ENCODE data around the gene CNTN4. TPM values are rescaled to one million over a fixed set of nuclear protein-coding genes. Genes with fewer than 3 reads are reported as not detected.
"Not testable (repeated sequence)": the region's sequence is repeated elsewhere in the genome, so short reads cannot be mapped to it uniquely, and the experiment has no call there.

Gene CNTN4
- total and polyA plus RNA-seq, 5 experiments from 2014 or later: not detected

GRCh38 chr3:2523281-2523836 is 424.7 kb downstream of the CNTN4 start:
- Mint-ChIP-seq H3K4me1 (no peaks in the 10 kb centered on the region), H3K4me3 (no peak overlapping the region), H3K36me3 (no peaks in the 10 kb centered on the region), H3K27me3 (no peaks in the 10 kb centered on the region), H3K9me3 (peaks cover 0 to 8% (median 0%) of the 10 kb centered on the region in 9 donors), H3K27ac (no peak overlapping the region)
- DNase-seq (no peak), ATAC-seq (no peak)
- POLR2A ChIA-PET: no interaction called here

- Mint-ChIP-seq H3K36me3 (no peaks in the 10 kb centered on the region), H3K27ac (no peak overlapping the region), H3K27me3 (no peaks in the 10 kb centered on the region), H3K4me3 (no peak overlapping the region), H3K9me3 (peaks cover 0 to 3% (median 0%) of the 10 kb centered on the region in 9 donors), H3K4me1 (no peaks in the 10 kb centered on the region)
- DNase-seq (no peak), ATAC-seq (no peak)
- POLR2A ChIA-PET: no interaction called here
Observed at GRCh38 chr3:2525968-2526367, 427.3 kb downstream of the CNTN4 start.

GRCh38 chr3:2526926-2527325 is 428.3 kb downstream of the CNTN4 start:
- POLR2A ChIA-PET: no interaction called here
- no peaks in the 10 kb centered on the region for H3K4me1 Mint-ChIP-seq
- no peak overlapping the region for H3K4me3 Mint-ChIP-seq
- H3K9me3 Mint-ChIP-seq: peaks cover 0 to 7% (median 0%) of the 10 kb centered on the region in 9 donors
- ATAC-seq: no peak
- H3K27ac Mint-ChIP-seq: no peak overlapping the region
- no peaks in the 10 kb centered on the region for H3K27me3 Mint-ChIP-seq
- no peak for DNase-seq
- H3K36me3 Mint-ChIP-seq: no peaks in the 10 kb centered on the region

- H3K4me1 Mint-ChIP-seq, H3K36me3 Mint-ChIP-seq, POLR2A ChIA-PET, H3K27me3 Mint-ChIP-seq, ATAC-seq, DNase-seq, H3K9me3 Mint-ChIP-seq, H3K4me3 Mint-ChIP-seq, H3K27ac Mint-ChIP-seq: not testable (repeated sequence)
Observed at GRCh38 chr3:2527328-2527727, 428.7 kb downstream of the CNTN4 start.

GRCh38 chr3:2534767-2535166 is 436.1 kb downstream of the CNTN4 start:
- DNase-seq, H3K36me3 Mint-ChIP-seq, H3K27me3 Mint-ChIP-seq, POLR2A ChIA-PET, H3K27ac Mint-ChIP-seq, H3K4me1 Mint-ChIP-seq, ATAC-seq, H3K4me3 Mint-ChIP-seq: not testable (repeated sequence)
- H3K9me3 Mint-ChIP-seq: peaks cover 0 to 14% (median 2%) of the 10 kb centered on the region in 9 donors

GRCh38 chr3:2535206-2535605 is 436.5 kb downstream of the CNTN4 start:
- DNase-seq: no peak
- Mint-ChIP-seq H3K27me3 (peaks cover 0 to 12% (median 0%) of the 10 kb centered on the region in 5 donors), H3K4me1 (no peaks in the 10 kb centered on the region), H3K9me3 (peaks cover 0 to 14% (median 2%) of the 10 kb centered on the region in 9 donors), H3K36me3 (no peaks in the 10 kb centered on the region), H3K4me3 (no peak overlapping the region), H3K27ac (no peak overlapping the region)
- POLR2A ChIA-PET: no interaction called here
- no peak for ATAC-seq

GRCh38 chr3:2536575-2536974 is 437.9 kb downstream of the CNTN4 start:
- DNase-seq: no peak
- Mint-ChIP-seq H3K27me3 (peaks cover 0 to 12% (median 0%) of the 10 kb centered on the region in 5 donors), H3K4me1 (no peaks in the 10 kb centered on the region), H3K27ac (no peak overlapping the region), H3K4me3 (no peak overlapping the region), H3K36me3 (no peaks in the 10 kb centered on the region), H3K9me3 (peaks cover 0 to 14% (median 2%) of the 10 kb centered on the region in 9 donors)
- POLR2A ChIA-PET: no interaction called here
- no peak for ATAC-seq

GRCh38 chr3:2540115-2540514 is 441.4 kb downstream of the CNTN4 start:
- Mint-ChIP-seq H3K27ac (no peak overlapping the region), H3K9me3 (peaks cover 0 to 7% (median under 1%) of the 10 kb centered on the region in 9 donors), H3K4me3 (no peak overlapping the region), H3K36me3 (no peaks in the 10 kb centered on the region), H3K4me1 (peaks cover 0 to 6% (median 1%) of the 10 kb centered on the region in 4 donors), H3K27me3 (peaks cover 0 to 12% (median 0%) of the 10 kb centered on the region in 5 donors)
- no peak for ATAC-seq
- POLR2A ChIA-PET: no interaction called here
- no peak for DNase-seq

GRCh38 chr3:2543247-2543646 is 444.6 kb downstream of the CNTN4 start:
- H3K36me3 Mint-ChIP-seq: no peaks in the 10 kb centered on the region
- POLR2A ChIA-PET: no interaction called here
- no peak overlapping the region for H3K27ac Mint-ChIP-seq
- H3K9me3 Mint-ChIP-seq: peaks cover 0 to 18% (median 2%) of the 10 kb centered on the region in 9 donors
- ATAC-seq: no peak
- peaks cover 0 to 12% (median 0%) of the 10 kb centered on the region in 5 donors for H3K27me3 Mint-ChIP-seq
- peaks cover 0 to 6% (median 1%) of the 10 kb centered on the region in 4 donors for H3K4me1 Mint-ChIP-seq
- H3K4me3 Mint-ChIP-seq: no peak overlapping the region
- DNase-seq: no peak

- H3K4me3 Mint-ChIP-seq: no peak overlapping the region
- no peak for DNase-seq
- POLR2A ChIA-PET: no interaction called here
- H3K9me3 Mint-ChIP-seq: peaks cover 0 to 23% (median 2%) of the 10 kb centered on the region in 9 donors
- no peak overlapping the region for H3K27ac Mint-ChIP-seq
- peaks cover 0 to 6% (median 1%) of the 10 kb centered on the region in 4 donors for H3K4me1 Mint-ChIP-seq
- no peaks in the 10 kb centered on the region for H3K36me3 Mint-ChIP-seq
- ATAC-seq: no peak
- H3K27me3 Mint-ChIP-seq: peaks cover 0 to 8% (median 0%) of the 10 kb centered on the region in 5 donors
Observed at GRCh38 chr3:2544212-2544611, 445.5 kb downstream of the CNTN4 start.

- peaks cover 0 to 6% (median 1%) of the 10 kb centered on the region in 4 donors for H3K4me1 Mint-ChIP-seq
- POLR2A ChIA-PET: no interaction called here
- peaks cover 0 to 25% (median 2%) of the 10 kb centered on the region in 9 donors for H3K9me3 Mint-ChIP-seq
- no peak overlapping the region for H3K27ac Mint-ChIP-seq
- no peak overlapping the region for H3K4me3 Mint-ChIP-seq
- ATAC-seq: no peak
- no peaks in the 10 kb centered on the region for H3K36me3 Mint-ChIP-seq
- H3K27me3 Mint-ChIP-seq: peaks cover 0 to 3% (median 0%) of the 10 kb centered on the region in 5 donors
- no peak for DNase-seq
Observed at GRCh38 chr3:2544718-2545117, 446.1 kb downstream of the CNTN4 start.

GRCh38 chr3:2547049-2547448 is 448.4 kb downstream of the CNTN4 start:
- Mint-ChIP-seq H3K9me3 (peaks cover 2 to 32% (median 5%) of the 10 kb centered on the region in 9 donors), H3K4me3 (no peak overlapping the region), H3K27ac (no peak overlapping the region), H3K36me3 (no peaks in the 10 kb centered on the region), H3K4me1 (peaks cover 0 to 6% (median 1%) of the 10 kb centered on the region in 4 donors), H3K27me3 (peaks cover 0 to 5% (median 0%) of the 10 kb centered on the region in 5 donors)
- no peak for DNase-seq
- ATAC-seq: no peak
- POLR2A ChIA-PET: no interaction called here

- H3K9me3 Mint-ChIP-seq: peaks cover 0 to 8% (median 3%) of the 10 kb centered on the region in 9 donors
- H3K4me3 Mint-ChIP-seq: no peak overlapping the region
- peaks cover 0 to 5% (median 0%) of the 10 kb centered on the region in 5 donors for H3K27me3 Mint-ChIP-seq
Observed at GRCh38 chr3:2554656-2555055, 456.0 kb downstream of the CNTN4 start.

GRCh38 chr3:2558796-2559195 is 460.1 kb downstream of the CNTN4 start:
- Mint-ChIP-seq H3K27ac (no peak overlapping the region), H3K4me3 (no peak overlapping the region), H3K36me3 (no peaks in the 10 kb centered on the region), H3K27me3 (peaks cover 0 to 6% (median 2%) of the 10 kb centered on the region in 5 donors), H3K4me1 (no peaks in the 10 kb centered on the region), H3K9me3 (peaks cover 0 to 2% (median 0%) of the 10 kb centered on the region in 9 donors)
- POLR2A ChIA-PET: no interaction called here
- ATAC-seq (no peak), DNase-seq (no peak)

More at GRCh38 chr3:2554656-2555055, 456.0 kb downstream of the CNTN4 start:
- ATAC-seq (no peak), DNase-seq (no peak)
- POLR2A ChIA-PET: no interaction called here
- Mint-ChIP-seq H3K4me1 (no peaks in the 10 kb centered on the region), H3K27ac (no peak overlapping the region), H3K36me3 (no peaks in the 10 kb centered on the region)

Data from naive thymus-derived CD8-positive, alpha-beta T cell (primary cell).